ENCODE measurements around the gene ZNF784. TPM values are rescaled to one million over a fixed set of nuclear protein-coding genes. Genes with fewer than 3 reads are reported as not detected.

ZNF784 gene
- total and polyA plus RNA-seq, 9 of the 15 experiments (the other 6 are each of a cell fraction or from before 2014, with no cell fraction given), result 0.14 to 6.1 (median 2.1) TPM

GRCh38 chr19:55643887-55644176 lies 19.5 kb upstream of the ZNF784 start:
- peak overlapping the region; percentile 94 for H3K4me3 ChIP-seq
- ChIA-PET POLR2A (interaction anchor here (2.3 kb wide), 1 partner anchor 11 kb away, joined by 8 read pairs; the partner anchor contains the start of gene U2AF2), CTCF (ENCODE audit: low intra/inter-chr PET ratio) (interaction anchor here (1.0 kb wide), 1 partner anchor 10 kb away, joined by 3 read pairs; no protein-coding TSS in a partner anchor)
- H2AFZ ChIP-seq (ENCODE audit: low read depth, low read length), result no peak overlapping the region
- peaks cover 79% of the 10 kb centered on the region for H3K79me2 ChIP-seq (ENCODE audit: control insufficient read depth, insufficient read depth, low read length)
- H3K9me3 ChIP-seq (replicated peaks; ENCODE audit: control insufficient read depth, insufficient read depth, low read depth, low read length), result no peaks in the 10 kb centered on the region
- peak overlapping the region; percentile 88 to 98 for H3K9ac ChIP-seq (ENCODE audit: insufficient read depth in 1 of 2, low read depth in 2 of 2, low read length in 2 of 2)
- peak; percentile 1; the same call in 1 of the 3 replicates for ATAC-seq
- H4K20me1 ChIP-seq (replicated peaks; ENCODE audit: control insufficient read depth, insufficient read depth, low read length), result no peaks in the 10 kb centered on the region
- in situ Hi-C loops (cut with MboI), result loop anchor here (25.0 kb wide), 2 partner anchors 507 to 668 kb away; partner anchors contain the start of genes TNNT1 and ZSCAN5A
- intact Hi-C loops (cut with micrococcal nuclease), result no loop called here
- no peaks in the 10 kb centered on the region for H3K27me3 ChIP-seq (ENCODE audit: control insufficient read depth in 2 of 2, insufficient read depth in 2 of 2, low read length in 2 of 2)
- DNase-seq (ENCODE audit: extremely low read depth in 1 of 4, low spot score in 3 of 4), result no peak
- no TSS peak for BruUV-seq (replicated peaks)
- no peaks in the 10 kb centered on the region for H3K9me1 ChIP-seq (ENCODE audit: control insufficient read depth, insufficient read depth, low read length)
- H3K27ac ChIP-seq (ENCODE audit: extremely low read depth, low read depth, low read length), result peak overlapping the region; percentile 74
- peaks cover 43 to 77% of the 10 kb centered on the region in 2 experiments for H3K4me1 ChIP-seq (replicated peaks in 1 of 2; ENCODE audit: control insufficient read depth in 2 of 2, insufficient read depth in 2 of 2, low read length in 2 of 2)
- WGBS (ENCODE audit: insufficient coverage, low coverage, missing lambda C conversion rate), result 1% methylated on average over 14 of the region's 15 CpGs
- H3K4me2 ChIP-seq (ENCODE audit: insufficient read depth, low read length), result peak overlapping the region; percentile 90
- no peak for FAIRE-seq
- H3K36me3 ChIP-seq (ENCODE audit: control insufficient read depth, insufficient read depth, low read length), result peaks cover 31% of the 10 kb centered on the region; the same call in 2 of the 3 replicates
- TF ChIP-seq ZBTB40 (IDR thresholded peaks at IDR 0.05), result no peak
- no peak for TF ChIP-seq ZBTB40 (CRISPR knock-in tag; IDR thresholded peaks at IDR 0.05)
- TF ChIP-seq KLF1 (tag; IDR thresholded peaks at IDR 0.05), result no peak
- no peak for TF ChIP-seq MAFK (IDR thresholded peaks at IDR 0.05; ENCODE audit: low read length)
- peak; percentile 23 for TF ChIP-seq RBM22 (IDR thresholded peaks at IDR 0.05; ENCODE audit: low read depth, low read length, poor library complexity, severe bottlenecking)
- peak; percentile 11; the same call in 1 of the 2 replicates for TF ChIP-seq ZFX (CRISPR knock-in tag; IDR thresholded peaks at IDR 0.05)
- TF ChIP-seq HCFC1 (IDR thresholded peaks at IDR 0.05; ENCODE audit: low read depth, low read length), result no peak
- TF ChIP-seq ZNF586 (CRISPR knock-in tag; conservative IDR thresholded peaks at IDR 0.05), result no peak
- no peak for TF ChIP-seq ESRRB (CRISPR knock-in tag; IDR thresholded peaks at IDR 0.05; ENCODE audit: borderline replicate concordance)
- no peak for TF ChIP-seq PCBP2 (IDR thresholded peaks at IDR 0.05; ENCODE audit: low read depth, low read length, poor library complexity, severe bottlenecking)
- no peak for TF ChIP-seq CAMTA2 (CRISPR knock-in tag; conservative IDR thresholded peaks at IDR 0.05)
- no peak for TF ChIP-seq KAT8 (IDR thresholded peaks at IDR 0.05; ENCODE audit: low read depth)
- no peak for TF ChIP-seq MCM2 (IDR thresholded peaks at IDR 0.05; ENCODE audit: low read depth)
- no peak for TF ChIP-seq IRF9 (tag; IDR thresholded peaks at IDR 0.05)
- no peak for TF ChIP-seq ZBTB8A (IDR thresholded peaks at IDR 0.05; ENCODE audit: partially characterized antibody)

Data from K562 (cell line).